ENCODE data around the gene TNRC18. TPM values are rescaled to one million over a fixed set of nuclear protein-coding genes. Genes with fewer than 3 reads are reported as not detected.

TNRC18 gene
- total RNA-seq, 3 donors from 2014 or later (not counting 1 experiment from before 2014, with no cell fraction given): 111 to 127 (median 124) TPM

GRCh38 chr7:5435291-5436002, 11.8 kb upstream of the TNRC18 start:
- Mint-ChIP-seq H3K4me1 (no peaks in the 10 kb centered on the region), H3K36me3 (no peaks in the 10 kb centered on the region), H3K27ac (no peak overlapping the region), H3K9me3 (no peaks in the 10 kb centered on the region), H3K27me3 (ENCODE audit: low read depth in 2 of 2) (peaks cover 15 to 20% of the 10 kb centered on the region in 2 donors), H3K4me3 (no peak overlapping the region)
- no peak for TF ChIP-seq CTCF (IDR thresholded peaks at IDR 0.05)
- 92% methylated on average over 10 of the region's 12 CpGs for WGBS (ENCODE audit: insufficient coverage)
- DNase-seq: no peak
- H3K36me3 ChIP-seq (ENCODE audit: control insufficient read depth, insufficient read depth, low read length): no peaks in the 10 kb centered on the region
- no peaks in the 10 kb centered on the region for H3K9me3 ChIP-seq (ENCODE audit: control insufficient read depth, insufficient read depth, low read length)
- peaks cover 2% of the 10 kb centered on the region for H3K4me1 ChIP-seq (ENCODE audit: control insufficient read depth, insufficient read depth, low read length)
- intact Hi-C loops (cut with micrococcal nuclease): no loop called here
- H3K4me3 ChIP-seq (ENCODE audit: low read length): no peak overlapping the region
- H3K27ac ChIP-seq (ENCODE audit: low read length): no peak overlapping the region
- ATAC-seq: no peak
- peaks cover 6% of the 10 kb centered on the region for H3K27me3 ChIP-seq (ENCODE audit: control insufficient read depth, insufficient read depth, low read length)

DNA sequence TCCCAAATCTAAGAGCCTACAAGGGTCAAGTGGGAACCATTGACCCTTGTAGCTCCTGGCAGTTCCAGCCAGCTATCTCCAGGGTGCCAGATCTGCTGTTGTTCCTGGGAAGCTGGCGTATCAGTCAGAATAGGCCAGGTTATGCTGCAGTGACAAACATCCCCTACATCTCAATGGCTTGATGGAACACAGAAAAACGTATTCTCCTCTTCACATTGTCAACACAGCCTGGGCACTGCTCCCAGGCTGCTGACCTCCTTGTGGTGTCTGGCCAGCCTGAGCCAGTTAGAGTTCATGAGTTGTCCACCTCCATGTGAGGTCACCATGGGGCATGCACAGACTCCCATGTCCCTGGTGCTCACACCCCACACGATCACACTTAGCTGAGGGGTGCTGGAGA, 9.5 kb upstream of the TNRC18 start:
- Mint-ChIP-seq H3K27ac (no peak overlapping the region), H3K27me3 (ENCODE audit: low read depth in 2 of 2) (peaks cover 28 to 31% of the 10 kb centered on the region in 2 donors), H3K4me1 (peaks cover 6 to 9% of the 10 kb centered on the region in 2 donors), H3K4me3 (no peak overlapping the region), H3K9me3 (no peaks in the 10 kb centered on the region), H3K36me3 (no peaks in the 10 kb centered on the region)
- no peaks in the 10 kb centered on the region for H3K36me3 ChIP-seq (ENCODE audit: control insufficient read depth, insufficient read depth, low read length)
- intact Hi-C loops (cut with micrococcal nuclease): no loop called here
- peaks cover 25% of the 10 kb centered on the region for H3K4me1 ChIP-seq (ENCODE audit: control insufficient read depth, insufficient read depth, low read length)
- H3K27me3 ChIP-seq (ENCODE audit: control insufficient read depth, insufficient read depth, low read length): peaks cover 28% of the 10 kb centered on the region
- DNase-seq (no peak), ATAC-seq (no peak)
- H3K4me3 ChIP-seq (ENCODE audit: low read length): no peak overlapping the region
- no peak for TF ChIP-seq CTCF (IDR thresholded peaks at IDR 0.05)
- no peaks in the 10 kb centered on the region for H3K9me3 ChIP-seq (ENCODE audit: control insufficient read depth, insufficient read depth, low read length)
- WGBS (ENCODE audit: insufficient coverage): 94% methylated on average over 3 of the region's 3 CpGs
- H3K27ac ChIP-seq (ENCODE audit: low read length): no peak overlapping the region

GRCh38 chr7:5432691-5433090, 9.1 kb upstream of the TNRC18 start:
- no peak for DNase-seq
- Mint-ChIP-seq H3K9me3 (no peaks in the 10 kb centered on the region), H3K27me3 (ENCODE audit: low read depth in 2 of 2) (peaks cover 28 to 31% of the 10 kb centered on the region in 2 donors), H3K27ac (no peak overlapping the region), H3K4me3 (no peak overlapping the region), H3K4me1 (peaks cover 6 to 9% of the 10 kb centered on the region in 2 donors), H3K36me3 (no peaks in the 10 kb centered on the region)
- 86% methylated on average over 3 of the region's 3 CpGs for WGBS (ENCODE audit: insufficient coverage)
- no peak for ATAC-seq
- Histone ChIP-seq H3K27me3 (ENCODE audit: control insufficient read depth, insufficient read depth, low read length) (peaks cover 32% of the 10 kb centered on the region), H3K36me3 (ENCODE audit: control insufficient read depth, insufficient read depth, low read length) (no peaks in the 10 kb centered on the region), H3K4me3 (ENCODE audit: low read length) (no peak overlapping the region), H3K27ac (ENCODE audit: low read length) (no peak overlapping the region), H3K9me3 (ENCODE audit: control insufficient read depth, insufficient read depth, low read length) (no peaks in the 10 kb centered on the region), H3K4me1 (ENCODE audit: control insufficient read depth, insufficient read depth, low read length) (peaks cover 30% of the 10 kb centered on the region)
- intact Hi-C loops (cut with micrococcal nuclease): no loop called here
- TF ChIP-seq CTCF (IDR thresholded peaks at IDR 0.05): no peak

DNA sequence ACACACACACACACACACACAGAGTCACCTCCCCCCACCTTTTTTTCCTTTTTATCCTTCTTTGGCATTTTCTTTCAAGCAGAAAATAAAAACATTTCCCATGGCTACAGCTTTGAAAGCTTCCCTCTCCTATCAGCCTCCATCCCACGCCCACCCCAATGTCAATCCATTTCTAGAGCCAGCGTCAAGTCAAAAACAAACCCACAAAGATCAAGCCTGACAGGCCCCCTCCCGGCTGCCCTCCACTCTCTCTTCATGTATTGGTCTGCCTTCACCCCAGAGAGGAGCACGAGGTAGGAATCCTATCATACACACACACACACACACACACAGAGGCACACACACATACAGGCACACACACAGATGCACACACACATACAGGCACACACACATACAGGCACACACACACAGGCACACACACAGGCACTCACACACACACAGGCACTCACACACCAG, 8.0 kb upstream of the TNRC18 start:
- peaks cover 42% of the 10 kb centered on the region for H3K27me3 ChIP-seq (ENCODE audit: control insufficient read depth, insufficient read depth, low read length)
- no peak overlapping the region for H3K27ac Mint-ChIP-seq
- DNase-seq (no peak), ATAC-seq (no peak)
- H3K36me3 ChIP-seq (ENCODE audit: control insufficient read depth, insufficient read depth, low read length): no peaks in the 10 kb centered on the region
- H3K36me3 Mint-ChIP-seq: no peaks in the 10 kb centered on the region
- H3K27ac ChIP-seq (ENCODE audit: low read length): no peak overlapping the region
- peaks cover 41% of the 10 kb centered on the region for H3K4me1 ChIP-seq (ENCODE audit: control insufficient read depth, insufficient read depth, low read length)
- no peaks in the 10 kb centered on the region for H3K9me3 ChIP-seq (ENCODE audit: control insufficient read depth, insufficient read depth, low read length)
- no peak overlapping the region for H3K4me3 ChIP-seq (ENCODE audit: low read length)
- H3K4me3 Mint-ChIP-seq: no peak overlapping the region
- peaks cover 6 to 9% of the 10 kb centered on the region in 2 donors for H3K4me1 Mint-ChIP-seq
- peaks cover 31 to 36% of the 10 kb centered on the region in 2 donors for H3K27me3 Mint-ChIP-seq (ENCODE audit: low read depth in 2 of 2)
- no peaks in the 10 kb centered on the region for H3K9me3 Mint-ChIP-seq
- no peak for TF ChIP-seq CTCF (IDR thresholded peaks at IDR 0.05)
- intact Hi-C loops (cut with micrococcal nuclease): no loop called here
- WGBS (ENCODE audit: insufficient coverage): 49% methylated on average over 4 of the region's 4 CpGs

Data from natural killer cell (primary cell).